Lung (tissue), 12 donors: ENCODE data around the gene ANKRD11. TPM values are rescaled to one million over a fixed set of nuclear protein-coding genes. Genes with fewer than 3 reads are reported as not detected.

Experiments used
- ATAC-seq: fragments of 200-7000 bp; cut with Tn5 transposase; one replicate; pipeline ENCODE4 v1.9.1; 2020; ENCODE audit warnings: moderate number of reproducible peaks; ENCODE audit not compliant: insufficient read depth, low FRiP score
- DNase-seq, 3 donors: peaks; one replicate each; pipeline ENCODE4 v3.0.0-alpha.2; 2013 to 2017
- H3K27ac ChIP-seq, 2 donors: one replicate each; pipeline ENCODE4 v1.5.1; 2013; ENCODE audit warnings: mild to moderate bottlenecking in 2 of 2, moderate library complexity in 2 of 2, control low read depth in 1 of 2, inconsistent platforms in 1 of 2, low read depth in 1 of 2, low read length in 1 of 2
- H3K27me3 ChIP-seq, 3 donors: one replicate each; pipeline ENCODE4 v1.5.1; 2013; ENCODE audit warnings: low read length in 2 of 3; ENCODE audit not compliant: control insufficient read depth in 3 of 3, insufficient read depth in 3 of 3
- H3K36me3 ChIP-seq, 4 donors: one replicate each; pipeline ENCODE4 v1.5.1; 2013; ENCODE audit warnings: low read length in 4 of 4, mild to moderate bottlenecking in 1 of 4, moderate library complexity in 1 of 4; ENCODE audit not compliant: control insufficient read depth in 4 of 4, insufficient read depth in 4 of 4
- H3K4me1 ChIP-seq, 5 donors: one replicate each; pipeline ENCODE4 v1.5.1; 2013; ENCODE audit warnings: low read length in 5 of 5, mild to moderate bottlenecking in 2 of 5, moderate library complexity in 1 of 5; ENCODE audit not compliant: control insufficient read depth in 5 of 5, insufficient read depth in 5 of 5
- H3K4me3 ChIP-seq: one replicate; pipeline ENCODE4 v1.5.1; 2013; ENCODE audit warnings: mild to moderate bottlenecking, control low read depth, moderate library complexity
- H3K9ac ChIP-seq, 2 donors: one replicate each; pipeline ENCODE4 v1.5.1; 2013; ENCODE audit warnings: low read length in 2 of 2, control low read depth in 1 of 2; ENCODE audit not compliant: insufficient read depth in 1 of 2
- H3K9me3 ChIP-seq, 4 donors: one replicate each; pipeline ENCODE4 v1.5.1; 2013; ENCODE audit warnings: low read length in 3 of 4, mild to moderate bottlenecking in 1 of 4, moderate library complexity in 1 of 4; ENCODE audit not compliant: control insufficient read depth in 4 of 4, insufficient read depth in 3 of 4
- CTCF ChIP-seq: IDR thresholded peaks from 2 replicates; pipeline ENCODE4 v1.5.1; 2012; ENCODE audit warnings: mild to moderate bottlenecking; ENCODE audit errors: control extremely low read depth, extremely low read depth
- WGBS, 2 donors: extraction: QIAGEN DNeasy Blood & Tissue Kit; methylation state at CpG; one replicate each; pipeline ENCODE4 v1.1.7; 2013; 5-methylcytosine and 5-hydroxymethylcytosine counted together
- polyA plus RNA-seq, 2 donors: library from polyadenylated mRNA; stranded (reverse); fragments of 200-250 nt; gene quantifications; one replicate each; pipeline ENCODE4 v1.2.1, GENCODE V29; 2013
- total RNA-seq, 2 donors: library from RNA; depleted of rRNA in 1 of 2; stranded (reverse); fragments of >200 nt in 1 of 2; gene quantifications; one replicate each; pipeline ENCODE4 v1.2.1, GENCODE V29; 2014 to 2021
- donor health status: control.
- donor health status: control.
- donor health status: Bipolar disorder and iron deficiency.
- donor health status: healthy.
- donor health status: DM: yes; HTN: yes; CAD: no.

ANKRD11 gene
- total and polyA plus RNA-seq, 4 donors, result 58.5 to 162 (median 89.5) TPM

DNA sequence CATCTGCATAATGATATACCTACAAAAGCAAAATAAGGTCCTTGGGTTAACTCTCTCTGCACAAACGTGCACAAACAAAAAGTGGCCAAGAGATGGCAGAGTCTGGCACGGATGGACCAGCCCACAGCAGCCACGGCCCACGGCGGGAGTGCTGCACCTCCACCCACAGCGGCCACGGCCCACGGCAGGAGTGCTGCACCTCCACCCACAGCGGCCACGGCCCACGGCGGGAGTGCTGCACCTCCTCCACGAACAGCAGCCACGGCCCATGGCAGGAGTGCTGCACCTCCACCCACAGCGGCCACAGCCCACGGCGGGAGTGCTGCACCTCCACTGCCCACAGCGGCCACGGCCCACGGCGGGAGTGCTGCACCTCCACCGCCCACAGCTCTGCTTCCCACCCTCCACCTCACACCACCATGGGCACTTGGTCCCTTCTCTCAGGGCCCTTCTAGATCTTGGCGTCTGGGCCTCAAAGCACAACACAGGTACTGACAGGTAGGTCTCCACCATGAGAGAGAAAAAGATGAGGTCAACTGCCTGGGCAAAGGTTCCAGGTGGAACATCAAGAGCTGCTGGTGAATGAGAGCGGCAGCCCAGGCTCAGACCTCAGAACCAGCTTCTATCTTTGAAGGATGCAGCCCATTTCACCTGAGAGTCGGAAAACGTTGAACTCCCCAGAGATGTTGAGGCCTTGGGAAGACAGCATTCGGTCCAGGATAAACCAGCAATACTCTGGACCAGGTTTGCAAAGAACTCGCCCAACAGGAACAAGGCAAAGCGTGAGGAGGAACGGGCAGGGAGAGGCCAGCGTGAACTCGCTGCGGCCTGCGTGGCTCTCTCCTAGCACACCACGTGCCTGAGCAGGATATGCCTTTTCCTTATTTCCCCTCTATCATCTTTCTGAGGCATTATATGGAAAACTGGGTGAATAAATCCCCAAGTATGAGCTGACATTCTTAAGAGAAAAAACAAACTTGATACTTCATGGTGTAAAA lies 148.4 kb downstream of the ANKRD11 start:
- H3K36me3 ChIP-seq, result no peaks in the 10 kb centered on the region
- ATAC-seq, result no peak
- 79 to 84% methylated on average over 34 to 35 of the region's 35 CpGs for WGBS, 2 donors
- peaks cover 7 to 32% (median 28%) of the 10 kb centered on the region in 5 donors for H3K4me1 ChIP-seq
- TF ChIP-seq CTCF, result no peak
- no peak overlapping the region for H3K9ac ChIP-seq
- no peaks in the 10 kb centered on the region for H3K9me3 ChIP-seq
- no peak overlapping the region for H3K27ac ChIP-seq
- no peak for DNase-seq
- H3K4me3 ChIP-seq, result no peak overlapping the region
- H3K27me3 ChIP-seq, result no peaks in the 10 kb centered on the region

GRCh38 chr16:89341279-89341678 lies 149.1 kb downstream of the ANKRD11 start:
- no peaks in the 10 kb centered on the region for H3K27me3 ChIP-seq
- ATAC-seq, result no peak
- no peaks in the 10 kb centered on the region for H3K36me3 ChIP-seq
- H3K9ac ChIP-seq, result no peak overlapping the region
- DNase-seq, result peak in 2 of 3 donors; percentile 39 to 43
- no peak overlapping the region for H3K27ac ChIP-seq
- no peaks in the 10 kb centered on the region for H3K9me3 ChIP-seq
- H3K4me1 ChIP-seq, result peaks cover 4 to 30% (median 25%) of the 10 kb centered on the region in 5 donors
- no peak overlapping the region for H3K4me3 ChIP-seq
- WGBS, 2 donors, result 73 to 77% methylated on average over 7 of the region's 7 CpGs
- TF ChIP-seq CTCF, result no peak

DNA sequence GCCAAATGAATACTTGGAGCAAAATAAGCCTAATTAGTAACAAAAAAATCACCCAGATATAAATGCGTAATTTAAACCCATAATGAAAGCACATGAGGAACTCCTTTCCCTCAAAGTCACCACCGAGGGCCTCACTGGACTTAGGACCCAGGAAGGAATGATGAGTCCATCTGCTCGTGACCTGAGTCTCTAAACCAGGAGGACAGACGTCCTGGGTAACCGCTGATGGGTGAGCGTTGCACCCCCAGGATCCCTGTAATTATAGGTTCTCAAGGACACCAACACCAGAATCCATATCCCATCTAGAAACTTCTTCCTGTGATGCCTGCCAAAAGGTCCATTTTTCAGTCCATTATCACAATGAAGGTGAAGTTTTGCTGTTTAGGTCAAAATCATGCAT lies 151.5 kb downstream of the ANKRD11 start:
- ATAC-seq (no peak), DNase-seq (no peak)
- WGBS, 2 donors, result 77 to 83% methylated on average over 6 of the region's 6 CpGs
- no peak overlapping the region for H3K4me3 ChIP-seq
- H3K36me3 ChIP-seq, result no peaks in the 10 kb centered on the region
- TF ChIP-seq CTCF, result no peak
- H3K9ac ChIP-seq, result no peak overlapping the region
- peaks cover 4 to 37% (median 24%) of the 10 kb centered on the region in 5 donors for H3K4me1 ChIP-seq
- H3K9me3 ChIP-seq, result no peaks in the 10 kb centered on the region
- H3K27me3 ChIP-seq, result no peaks in the 10 kb centered on the region
- no peak overlapping the region for H3K27ac ChIP-seq
